HUES6 (cell line): Measurements from ENCODE around the gene SCN5A.

Source experiments
- H3K27ac ChIP-seq: 2 replicates; pipeline ENCODE4 v1.7.0; 2013; ENCODE audit warnings: low read depth, mild to moderate bottlenecking, low read length, inconsistent platforms
- H3K27me3 ChIP-seq: 2 replicates; pipeline ENCODE4 v1.6.1; 2013; ENCODE audit warnings: low read length; ENCODE audit not compliant: control insufficient read depth, insufficient read depth
- H3K36me3 ChIP-seq: 2 replicates; pipeline ENCODE4 v1.6.1; 2013; ENCODE audit warnings: low read length; ENCODE audit not compliant: control insufficient read depth, insufficient read depth
- H3K4me1 ChIP-seq: 2 replicates; pipeline ENCODE4 v1.6.1; 2013; ENCODE audit warnings: low read length; ENCODE audit not compliant: control insufficient read depth, insufficient read depth
- H3K4me3 ChIP-seq: 2 replicates; pipeline ENCODE4 v1.5.1; 2013; ENCODE audit warnings: low read depth, low read length
- H3K9ac ChIP-seq: one replicate; pipeline ENCODE4 v1.6.1; 2013; ENCODE audit warnings: mild to moderate bottlenecking, low read length
- H3K9me3 ChIP-seq: 2 replicates; pipeline ENCODE4 v1.6.1; 2013; ENCODE audit warnings: low read depth, low read length; ENCODE audit not compliant: control insufficient read depth, insufficient read depth

SCN5A gene

GRCh38 chr3:38647217-38647970 is 2.1 kb downstream of the SCN5A start:
- peaks cover 58% of the 10 kb centered on the region for H3K27me3 ChIP-seq
- H3K9me3 ChIP-seq = no peaks in the 10 kb centered on the region
- no peak overlapping the region for H3K4me3 ChIP-seq
- peaks cover 9% of the 10 kb centered on the region for H3K4me1 ChIP-seq
- no peak overlapping the region for H3K9ac ChIP-seq
- H3K27ac ChIP-seq = no peak overlapping the region
- no peaks in the 10 kb centered on the region for H3K36me3 ChIP-seq

GRCh38 chr3:38646630-38647029 is 2.9 kb downstream of the SCN5A start:
- no peaks in the 10 kb centered on the region for H3K36me3 ChIP-seq

GRCh38 chr3:38646062-38646461 is 3.4 kb downstream of the SCN5A start:
- Histone ChIP-seq H3K4me3 (no peak overlapping the region), H3K9ac (no peak overlapping the region), H3K9me3 (no peaks in the 10 kb centered on the region), H3K4me1 (peaks cover 16% of the 10 kb centered on the region), H3K27ac (no peak overlapping the region), H3K27me3 (peaks cover 47% of the 10 kb centered on the region), H3K36me3 (no peaks in the 10 kb centered on the region)

More at GRCh38 chr3:38646630-38647029, 2.9 kb downstream of the SCN5A start:
- Histone ChIP-seq H3K4me3 (no peak overlapping the region), H3K27me3 (peaks cover 53% of the 10 kb centered on the region), H3K4me1 (peaks cover 10% of the 10 kb centered on the region), H3K9ac (no peak overlapping the region), H3K27ac (no peak overlapping the region), H3K9me3 (no peaks in the 10 kb centered on the region)

- H3K4me3 ChIP-seq = no peak overlapping the region
- peaks cover 18% of the 10 kb centered on the region for H3K4me1 ChIP-seq
- H3K27me3 ChIP-seq = peaks cover 42% of the 10 kb centered on the region
- no peak overlapping the region for H3K9ac ChIP-seq
- H3K27ac ChIP-seq = no peak overlapping the region
- no peaks in the 10 kb centered on the region for H3K9me3 ChIP-seq
- H3K36me3 ChIP-seq = no peaks in the 10 kb centered on the region
Observed at GRCh38 chr3:38645601-38646000, 3.9 kb downstream of the SCN5A start.

GRCh38 chr3:38645076-38645475 is 4.4 kb downstream of the SCN5A start:
- Histone ChIP-seq H3K36me3 (no peaks in the 10 kb centered on the region), H3K9me3 (no peaks in the 10 kb centered on the region), H3K9ac (no peak overlapping the region), H3K27me3 (peaks cover 37% of the 10 kb centered on the region), H3K27ac (no peak overlapping the region), H3K4me3 (no peak overlapping the region), H3K4me1 (peaks cover 18% of the 10 kb centered on the region)

GRCh38 chr3:38644662-38645053 is 4.8 kb downstream of the SCN5A start:
- no peaks in the 10 kb centered on the region for H3K9me3 ChIP-seq
- H3K9ac ChIP-seq = no peak overlapping the region
- peaks cover 19% of the 10 kb centered on the region for H3K4me1 ChIP-seq
- H3K27ac ChIP-seq = no peak overlapping the region
- H3K4me3 ChIP-seq = no peak overlapping the region
- peaks cover 33% of the 10 kb centered on the region for H3K27me3 ChIP-seq
- H3K36me3 ChIP-seq = no peaks in the 10 kb centered on the region

GRCh38 chr3:38644016-38644661 is 5.3 kb downstream of the SCN5A start:
- Histone ChIP-seq H3K9me3 (no peaks in the 10 kb centered on the region), H3K27me3 (peaks cover 31% of the 10 kb centered on the region), H3K27ac (no peak overlapping the region), H3K4me1 (peaks cover 20% of the 10 kb centered on the region), H3K9ac (no peak overlapping the region), H3K4me3 (no peak overlapping the region), H3K36me3 (no peaks in the 10 kb centered on the region)

- Histone ChIP-seq H3K4me3 (no peak overlapping the region), H3K36me3 (no peaks in the 10 kb centered on the region), H3K9me3 (no peaks in the 10 kb centered on the region), H3K4me1 (peaks cover 23% of the 10 kb centered on the region), H3K27ac (no peak overlapping the region), H3K9ac (no peak overlapping the region), H3K27me3 (peaks cover 25% of the 10 kb centered on the region)
Observed at GRCh38 chr3:38643592-38643991, 5.9 kb downstream of the SCN5A start.

- Histone ChIP-seq H3K4me3 (no peak overlapping the region), H3K36me3 (no peaks in the 10 kb centered on the region), H3K9me3 (no peaks in the 10 kb centered on the region), H3K27me3 (peaks cover 20% of the 10 kb centered on the region), H3K27ac (no peak overlapping the region), H3K4me1 (peaks cover 28% of the 10 kb centered on the region), H3K9ac (no peak overlapping the region)
Observed at GRCh38 chr3:38643090-38643489, 6.4 kb downstream of the SCN5A start.

- Histone ChIP-seq H3K27ac (no peak overlapping the region), H3K27me3 (peaks cover 6% of the 10 kb centered on the region; the same call in 1 of the 2 replicates), H3K4me1 (peaks cover 43% of the 10 kb centered on the region), H3K9ac (no peak overlapping the region), H3K4me3 (peak overlapping the region; percentile 14; the same call in 1 of the 2 replicates), H3K36me3 (no peaks in the 10 kb centered on the region), H3K9me3 (no peaks in the 10 kb centered on the region)
Observed at GRCh38 chr3:38641461-38642110, 7.9 kb downstream of the SCN5A start.
